ENCODE data around the gene GOLGA8B.
"Not testable (repeated sequence)": the region's sequence is repeated elsewhere in the genome, so short reads cannot be mapped to it uniquely, and the experiment has no call there.

The GOLGA8B gene

GRCh38 chr15:34583399-34584329 is at the start of gene GOLGA8B:
TSS of gene GOLGA8B (minus strand) at chr15:34583651. CDS start at chr15:34535912, 47,739 bp downstream.
- peak within 1 kb of the TSS; percentile 75 for H3K9ac ChIP-seq (ENCODE audit: insufficient read length)
- H3K27ac ChIP-seq: no peak within 1 kb of the TSS
- peak within 1 kb of the TSS; percentile 91 for H3K4me3 ChIP-seq
- no peak for DNase-seq (ENCODE audit: low read depth, low spot score)
- TF ChIP-seq FOXP2 (optimal IDR thresholded peaks at IDR 0.05; ENCODE audit: control extremely low read depth, extremely low read length, insufficient read depth) (peak; percentile 26), EZH2 (IDR thresholded peaks at IDR 0.05) (no peak), POLR2AphosphoS5 (IDR thresholded peaks at IDR 0.05; ENCODE audit: borderline replicate concordance, low read depth, low read length) (peak; percentile 46; the same call in 1 of the 2 replicates)
- H3K36me3 ChIP-seq (ENCODE audit: insufficient read depth, low read length): no peaks in the 10 kb centered on the region
- H3K9me3 ChIP-seq (ENCODE audit: low read depth, low read length): no peaks in the 10 kb centered on the region

- not testable (repeated sequence) for H3K27ac ChIP-seq; H3K4me3 ChIP-seq; H3K9me3 ChIP-seq (ENCODE audit: low read depth, low read length); H3K9ac ChIP-seq (ENCODE audit: insufficient read length); H3K36me3 ChIP-seq (ENCODE audit: insufficient read depth, low read length); DNase-seq (ENCODE audit: low read depth, low spot score)
Measured at GRCh38 chr15:34633165-34633564, 49.7 kb upstream of the GOLGA8B start.

DNA sequence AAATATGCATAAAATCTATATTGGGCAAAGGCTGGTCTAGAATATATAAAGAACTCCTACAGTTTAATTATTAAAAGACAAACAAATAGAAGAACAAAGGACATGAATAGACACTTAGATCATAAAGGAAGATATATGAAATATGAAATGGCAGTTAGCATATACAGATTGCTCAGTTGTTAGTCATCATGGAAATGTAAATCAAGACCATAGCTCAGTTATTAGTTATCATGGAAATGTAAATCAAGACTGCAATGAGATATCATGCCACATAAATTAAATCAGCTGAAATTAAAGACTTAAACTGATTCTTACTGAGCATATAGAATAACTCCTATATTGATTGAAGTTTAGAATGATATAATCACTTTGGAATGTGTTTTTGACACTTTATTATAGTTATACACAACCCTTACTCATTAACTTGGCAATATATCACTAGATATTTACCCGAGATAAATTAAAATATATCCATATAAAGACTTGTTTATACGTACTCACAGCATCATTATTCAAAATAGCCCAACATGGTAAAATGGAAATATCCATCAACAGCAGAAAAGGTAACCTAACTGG is 45.2 kb upstream of the GOLGA8B start:
- Histone ChIP-seq H3K36me3 (ENCODE audit: insufficient read depth, low read length) (no peaks in the 10 kb centered on the region), H3K4me3 (no peak overlapping the region), H3K9ac (ENCODE audit: insufficient read length) (no peak overlapping the region), H3K27ac (no peak overlapping the region), H3K9me3 (ENCODE audit: low read depth, low read length) (no peaks in the 10 kb centered on the region)
- TF ChIP-seq POLR2AphosphoS5 (IDR thresholded peaks at IDR 0.05; ENCODE audit: borderline replicate concordance, low read depth, low read length): no peak
- no peak for TF ChIP-seq EZH2 (IDR thresholded peaks at IDR 0.05)
- TF ChIP-seq FOXP2 (optimal IDR thresholded peaks at IDR 0.05; ENCODE audit: control extremely low read depth, extremely low read length, insufficient read depth): no peak
- no peak for DNase-seq (ENCODE audit: low read depth, low spot score)

DNA sequence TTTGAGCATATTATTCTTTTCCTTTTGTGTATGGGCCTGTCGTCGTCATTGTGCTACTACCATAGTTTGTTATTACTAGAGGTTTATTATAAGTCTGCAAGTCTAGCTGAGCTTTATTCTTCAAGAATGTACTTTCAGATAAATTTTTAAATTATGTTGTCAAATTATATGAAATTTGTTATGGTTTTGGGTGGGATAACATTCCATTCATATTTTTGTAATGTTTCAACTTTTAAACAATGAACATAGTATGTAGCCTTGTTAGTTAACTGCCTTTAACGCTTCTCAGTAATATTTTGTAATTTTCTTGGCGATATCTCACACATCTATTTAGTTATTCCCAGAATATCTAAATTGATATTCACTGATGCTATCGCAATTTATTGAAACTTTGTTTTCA is 41.6 kb upstream of the GOLGA8B start:
- H3K4me3 ChIP-seq: no peak overlapping the region
- no peaks in the 10 kb centered on the region for H3K36me3 ChIP-seq (ENCODE audit: insufficient read depth, low read length)
- no peak overlapping the region for H3K9ac ChIP-seq (ENCODE audit: insufficient read length)
- TF ChIP-seq FOXP2 (optimal IDR thresholded peaks at IDR 0.05; ENCODE audit: control extremely low read depth, extremely low read length, insufficient read depth): no peak
- no peak for TF ChIP-seq POLR2AphosphoS5 (IDR thresholded peaks at IDR 0.05; ENCODE audit: borderline replicate concordance, low read depth, low read length)
- TF ChIP-seq EZH2 (IDR thresholded peaks at IDR 0.05): no peak
- H3K27ac ChIP-seq: no peak overlapping the region
- H3K9me3 ChIP-seq (ENCODE audit: low read depth, low read length): no peaks in the 10 kb centered on the region
- DNase-seq (ENCODE audit: low read depth, low spot score): no peak

DNA sequence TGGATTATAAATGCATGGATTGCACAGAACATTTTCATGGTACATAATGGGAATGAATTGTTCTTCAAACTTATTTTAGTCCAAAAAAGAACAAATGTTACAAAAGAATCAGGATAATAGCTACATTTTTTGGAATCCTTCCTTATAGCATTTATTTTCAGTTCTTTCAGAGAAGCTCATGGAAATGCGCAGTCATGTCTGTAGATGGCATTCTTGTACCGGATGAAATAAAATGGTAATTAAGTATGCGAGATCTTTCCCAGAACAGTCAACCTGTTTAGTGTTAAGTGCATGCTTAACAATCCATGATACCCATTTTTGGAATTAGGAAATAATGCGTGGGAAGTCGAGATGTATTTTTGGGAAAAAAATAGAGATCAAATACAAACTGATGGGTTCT is 38.2 kb upstream of the GOLGA8B start:
- Histone ChIP-seq H3K9me3 (ENCODE audit: low read depth, low read length) (no peaks in the 10 kb centered on the region), H3K9ac (ENCODE audit: insufficient read length) (no peak overlapping the region), H3K27ac (no peak overlapping the region), H3K36me3 (ENCODE audit: insufficient read depth, low read length) (no peaks in the 10 kb centered on the region), H3K4me3 (peak overlapping the region; percentile 43; the same call in 1 of the 2 replicates)
- DNase-seq (ENCODE audit: low read depth, low spot score): no peak
- TF ChIP-seq POLR2AphosphoS5 (IDR thresholded peaks at IDR 0.05; ENCODE audit: borderline replicate concordance, low read depth, low read length): no peak
- TF ChIP-seq FOXP2 (optimal IDR thresholded peaks at IDR 0.05; ENCODE audit: control extremely low read depth, extremely low read length, insufficient read depth): no peak
- TF ChIP-seq EZH2 (IDR thresholded peaks at IDR 0.05): no peak

DNA sequence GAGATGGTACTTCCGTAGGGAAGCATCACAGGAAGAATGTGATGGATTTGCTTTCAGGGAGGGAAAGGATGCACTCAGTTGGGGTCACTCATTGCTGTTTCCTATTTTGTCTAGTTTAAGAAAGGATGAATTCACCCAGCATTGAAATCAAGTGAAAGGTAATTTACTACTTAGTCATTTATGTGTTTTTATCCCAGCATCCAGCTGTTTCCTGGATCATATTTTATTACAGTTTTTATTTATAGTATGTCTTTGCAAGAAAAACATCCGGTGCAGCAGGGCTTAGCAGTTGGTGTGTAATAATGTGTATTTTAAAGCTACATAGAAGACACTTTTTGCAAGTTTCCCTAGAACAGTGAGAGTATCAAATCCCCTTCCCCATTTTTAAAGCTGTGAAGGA is 37.4 kb upstream of the GOLGA8B start:
- H3K4me3 ChIP-seq: no peak overlapping the region
- no peak for DNase-seq (ENCODE audit: low read depth, low spot score)
- no peak for TF ChIP-seq FOXP2 (optimal IDR thresholded peaks at IDR 0.05; ENCODE audit: control extremely low read depth, extremely low read length, insufficient read depth)
- no peak for TF ChIP-seq POLR2AphosphoS5 (IDR thresholded peaks at IDR 0.05; ENCODE audit: borderline replicate concordance, low read depth, low read length)
- no peak for TF ChIP-seq EZH2 (IDR thresholded peaks at IDR 0.05)
- H3K9ac ChIP-seq (ENCODE audit: insufficient read length): no peak overlapping the region
- no peak overlapping the region for H3K27ac ChIP-seq
- H3K36me3 ChIP-seq (ENCODE audit: insufficient read depth, low read length): no peaks in the 10 kb centered on the region
- H3K9me3 ChIP-seq (ENCODE audit: low read depth, low read length): no peaks in the 10 kb centered on the region

DNA sequence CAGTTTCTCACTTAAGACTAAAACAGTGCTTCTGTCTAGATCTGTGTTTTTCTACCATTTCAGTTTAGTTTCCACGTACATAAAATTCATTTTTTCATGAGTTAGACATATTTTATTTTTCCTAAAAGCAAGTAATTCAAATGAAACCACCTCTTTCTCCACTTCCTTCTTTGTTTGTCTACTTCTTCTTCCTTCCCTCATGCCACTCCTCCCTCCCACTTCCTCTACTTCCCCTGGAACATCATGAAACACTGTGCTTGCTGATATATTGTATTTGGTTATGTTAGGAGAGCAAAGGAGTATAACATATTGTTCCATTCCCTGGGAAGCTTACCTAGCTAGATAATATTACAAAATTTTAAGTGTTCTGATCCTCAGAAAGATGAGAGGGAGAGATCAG is 36.7 kb upstream of the GOLGA8B start:
- TF ChIP-seq POLR2AphosphoS5 (IDR thresholded peaks at IDR 0.05; ENCODE audit: borderline replicate concordance, low read depth, low read length) (no peak), FOXP2 (optimal IDR thresholded peaks at IDR 0.05; ENCODE audit: control extremely low read depth, extremely low read length, insufficient read depth) (no peak), EZH2 (IDR thresholded peaks at IDR 0.05) (no peak)
- H3K4me3 ChIP-seq: no peak overlapping the region
- no peaks in the 10 kb centered on the region for H3K9me3 ChIP-seq (ENCODE audit: low read depth, low read length)
- no peak for DNase-seq (ENCODE audit: low read depth, low spot score)
- no peak overlapping the region for H3K9ac ChIP-seq (ENCODE audit: insufficient read length)
- H3K27ac ChIP-seq: no peak overlapping the region
- H3K36me3 ChIP-seq (ENCODE audit: insufficient read depth, low read length): no peaks in the 10 kb centered on the region

DNA sequence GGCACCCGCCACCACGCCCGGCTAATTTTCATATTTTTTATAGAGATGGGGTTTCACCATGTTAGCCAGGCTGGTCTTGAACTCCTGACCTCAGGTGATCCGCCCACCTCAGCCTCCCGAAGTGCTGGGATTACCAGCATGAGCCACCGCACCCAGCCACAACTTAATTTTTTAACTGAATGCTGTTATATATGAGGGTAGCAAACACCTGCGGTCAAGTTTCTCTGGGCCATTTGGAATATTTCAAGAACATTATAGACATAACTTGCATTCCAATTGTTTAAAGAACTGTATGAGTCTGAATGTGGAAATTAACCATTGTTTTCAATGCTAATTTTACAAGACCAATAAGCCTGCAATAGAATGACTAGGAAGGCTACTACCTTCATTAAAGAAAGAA is 35.7 kb upstream of the GOLGA8B start:
- Histone ChIP-seq H3K9me3 (ENCODE audit: low read depth, low read length) (no peaks in the 10 kb centered on the region), H3K4me3 (no peak overlapping the region), H3K27ac (no peak overlapping the region), H3K36me3 (ENCODE audit: insufficient read depth, low read length) (no peaks in the 10 kb centered on the region), H3K9ac (ENCODE audit: insufficient read length) (no peak overlapping the region)
- TF ChIP-seq EZH2 (IDR thresholded peaks at IDR 0.05) (no peak), FOXP2 (optimal IDR thresholded peaks at IDR 0.05; ENCODE audit: control extremely low read depth, extremely low read length, insufficient read depth) (no peak), POLR2AphosphoS5 (IDR thresholded peaks at IDR 0.05; ENCODE audit: borderline replicate concordance, low read depth, low read length) (no peak)
- DNase-seq (ENCODE audit: low read depth, low spot score): no peak

Data from SK-N-MC (cell line).